Measurements from ENCODE around the gene ANKRD6. TPM values are rescaled to one million over a fixed set of nuclear protein-coding genes. Genes with fewer than 3 reads are reported as not detected.

ANKRD6 gene
- total RNA-seq, 1 donor from 2014 or later: 70.9 TPM

GRCh38 chr6:89398762-89399525, 34.0 kb upstream of the ANKRD6 start:
- peaks cover 10% of the 10 kb centered on the region for H3K4me1 Mint-ChIP-seq (ENCODE audit: unreplicated experiment)
- no peaks in the 10 kb centered on the region for H3K9me3 Mint-ChIP-seq (ENCODE audit: unreplicated experiment)
- H3K27me3 Mint-ChIP-seq (ENCODE audit: unreplicated experiment): peaks cover 1% of the 10 kb centered on the region
- H3K36me3 Mint-ChIP-seq (ENCODE audit: low read depth, unreplicated experiment): no peaks in the 10 kb centered on the region
- TF ChIP-seq CTCF (IDR thresholded peaks at IDR 0.05; ENCODE audit: unreplicated experiment): no peak
- H3K27ac Mint-ChIP-seq (ENCODE audit: unreplicated experiment): no peak overlapping the region
- DNase-seq (ENCODE audit: low spot score): no peak
- H3K4me3 Mint-ChIP-seq (ENCODE audit: unreplicated experiment): no peak overlapping the region

- Mint-ChIP-seq H3K4me1 (ENCODE audit: unreplicated experiment) (peaks cover 10% of the 10 kb centered on the region), H3K27ac (ENCODE audit: unreplicated experiment) (no peak overlapping the region), H3K9me3 (ENCODE audit: unreplicated experiment) (no peaks in the 10 kb centered on the region), H3K4me3 (ENCODE audit: unreplicated experiment) (no peak overlapping the region), H3K27me3 (ENCODE audit: unreplicated experiment) (peaks cover 1% of the 10 kb centered on the region), H3K36me3 (ENCODE audit: low read depth, unreplicated experiment) (no peaks in the 10 kb centered on the region)
- DNase-seq (ENCODE audit: low spot score): no peak
- no peak for TF ChIP-seq CTCF (IDR thresholded peaks at IDR 0.05; ENCODE audit: unreplicated experiment)
Measured at GRCh38 chr6:89400050-89400449, 32.9 kb upstream of the ANKRD6 start.

GRCh38 chr6:89400912-89401399, 32.0 kb upstream of the ANKRD6 start:
- Mint-ChIP-seq H3K4me1 (ENCODE audit: unreplicated experiment) (peaks cover 10% of the 10 kb centered on the region), H3K27ac (ENCODE audit: unreplicated experiment) (no peak overlapping the region), H3K9me3 (ENCODE audit: unreplicated experiment) (no peaks in the 10 kb centered on the region), H3K36me3 (ENCODE audit: low read depth, unreplicated experiment) (no peaks in the 10 kb centered on the region), H3K27me3 (ENCODE audit: unreplicated experiment) (peaks cover 1% of the 10 kb centered on the region), H3K4me3 (ENCODE audit: unreplicated experiment) (no peak overlapping the region)
- DNase-seq (ENCODE audit: low spot score): no peak
- no peak for TF ChIP-seq CTCF (IDR thresholded peaks at IDR 0.05; ENCODE audit: unreplicated experiment)

GRCh38 chr6:89402776-89403175, 30.2 kb upstream of the ANKRD6 start:
- Mint-ChIP-seq H3K27me3 (ENCODE audit: unreplicated experiment) (peaks cover 1% of the 10 kb centered on the region), H3K36me3 (ENCODE audit: low read depth, unreplicated experiment) (no peaks in the 10 kb centered on the region), H3K9me3 (ENCODE audit: unreplicated experiment) (no peaks in the 10 kb centered on the region), H3K4me3 (ENCODE audit: unreplicated experiment) (no peak overlapping the region), H3K27ac (ENCODE audit: unreplicated experiment) (no peak overlapping the region), H3K4me1 (ENCODE audit: unreplicated experiment) (peaks cover 10% of the 10 kb centered on the region)
- no peak for TF ChIP-seq CTCF (IDR thresholded peaks at IDR 0.05; ENCODE audit: unreplicated experiment)
- DNase-seq (ENCODE audit: low spot score): no peak

GRCh38 chr6:89404512-89404911, 28.4 kb upstream of the ANKRD6 start:
- peaks cover 9% of the 10 kb centered on the region for H3K4me1 Mint-ChIP-seq (ENCODE audit: unreplicated experiment)
- no peak for TF ChIP-seq CTCF (IDR thresholded peaks at IDR 0.05; ENCODE audit: unreplicated experiment)
- peaks cover 1% of the 10 kb centered on the region for H3K27me3 Mint-ChIP-seq (ENCODE audit: unreplicated experiment)
- DNase-seq (ENCODE audit: low spot score): no peak
- H3K27ac Mint-ChIP-seq (ENCODE audit: unreplicated experiment): no peak overlapping the region
- no peaks in the 10 kb centered on the region for H3K36me3 Mint-ChIP-seq (ENCODE audit: low read depth, unreplicated experiment)
- H3K4me3 Mint-ChIP-seq (ENCODE audit: unreplicated experiment): no peak overlapping the region
- H3K9me3 Mint-ChIP-seq (ENCODE audit: unreplicated experiment): no peaks in the 10 kb centered on the region
